Activated CD4-positive, CD25-positive, alpha-beta regulatory T cell treated with anti-CD3 and anti-CD28 coated beads, Interleukin-2, amount 50 U/mL, for 24 hours (primary cell): Measurements from ENCODE around the gene KLHL20.
A peak's percentile ranks its signal among the peaks of the same experiment; 100 is the strongest.
"Not testable (repeated sequence)": the region's sequence is repeated elsewhere in the genome, so short reads cannot be mapped to it uniquely, and the experiment has no call there.

Experiments
- ATAC-seq, 2 donors: fragments of 150-1000 bp; cut with Tn5 transposase; one replicate each; pipeline ENCODE4 v1.10.0; 2021; ENCODE audit warnings: mild to moderate bottlenecking in 1 of 2, moderate library complexity in 1 of 2

KLHL20 gene

GRCh38 chr1:173714759-173715537 is at the start of gene KLHL20:
TSS of gene KLHL20 (plus strand) at chr1:173714981. CDS start at chr1:173716044, 1,063 bp downstream.
- ATAC-seq = peak; percentile 97 to 99

- ATAC-seq = no peak
Measured at GRCh38 chr1:173666646-173667045, 48.1 kb upstream of the KLHL20 start.

GRCh38 chr1:173669491-173669941 is 45.3 kb upstream of the KLHL20 start, which contains the start of gene ANKRD45:
TSS of gene ANKRD45 (minus strand) at chr1:173669851. CDS start at chr1:173659418, 10,433 bp downstream.
- ATAC-seq = no peak

GRCh38 chr1:173674496-173674895 is 40.3 kb upstream of the KLHL20 start:
- not testable (repeated sequence) for ATAC-seq

- ATAC-seq = not testable (repeated sequence)
Measured at GRCh38 chr1:173680152-173680551, 34.6 kb upstream of the KLHL20 start.

- no peak for ATAC-seq
Measured at GRCh38 chr1:173682184-173682583, 32.6 kb upstream of the KLHL20 start.

- ATAC-seq = not testable (repeated sequence)
Measured at GRCh38 chr1:173683838-173684237, 30.9 kb upstream of the KLHL20 start.

- not testable (repeated sequence) for ATAC-seq
Measured at GRCh38 chr1:173685121-173685520, 29.7 kb upstream of the KLHL20 start.

GRCh38 chr1:173688300-173688699 is 26.5 kb upstream of the KLHL20 start:
- ATAC-seq = no peak

GRCh38 chr1:173693238-173693637 is 21.5 kb upstream of the KLHL20 start:
- ATAC-seq = no peak

GRCh38 chr1:173701299-173701698 is 13.5 kb upstream of the KLHL20 start:
- ATAC-seq = not testable (repeated sequence)

- no peak for ATAC-seq
Measured at GRCh38 chr1:173702736-173703135, 12.0 kb upstream of the KLHL20 start.

- ATAC-seq = no peak
Measured at GRCh38 chr1:173705117-173705516, 9.7 kb upstream of the KLHL20 start.

- ATAC-seq = no peak
Measured at GRCh38 chr1:173708787-173709186, 6.0 kb upstream of the KLHL20 start.

GRCh38 chr1:173714441-173714758 is 381 bp upstream of the KLHL20 start:
- no peak for ATAC-seq

- no peak for ATAC-seq
Measured at GRCh38 chr1:173715538-173715844, 710 bp downstream of the KLHL20 start.

GRCh38 chr1:173717238-173717637 is 2.5 kb downstream of the KLHL20 start:
- no peak for ATAC-seq

GRCh38 chr1:173731331-173731730 is 16.6 kb downstream of the KLHL20 start:
- not testable (repeated sequence) for ATAC-seq

- ATAC-seq = no peak
Measured at GRCh38 chr1:173733912-173734311, 19.1 kb downstream of the KLHL20 start.

GRCh38 chr1:173736104-173736503 is 21.3 kb downstream of the KLHL20 start:
- not testable (repeated sequence) for ATAC-seq

- ATAC-seq = no peak
Measured at GRCh38 chr1:173742203-173742886, 27.6 kb downstream of the KLHL20 start.

- ATAC-seq = no peak
Measured at GRCh38 chr1:173744651-173745050, 29.9 kb downstream of the KLHL20 start.

- no peak for ATAC-seq
Measured at GRCh38 chr1:173749137-173749536, 34.4 kb downstream of the KLHL20 start.

- ATAC-seq = no peak
Measured at GRCh38 chr1:173753830-173754229, 39.0 kb downstream of the KLHL20 start.
